T-helper 2 cell treated with Interferon-gamma antibody and Interleukin-4, amounts not matched to agents 100 ng/mL and 5 ng/mL, for 36 hours (primary cell): ENCODE measurements around the gene KDM4B. TPM values are rescaled to one million over a fixed set of nuclear protein-coding genes. Genes with fewer than 3 reads are reported as not detected.
"Not testable (repeated sequence)": the region's sequence is repeated elsewhere in the genome, so short reads cannot be mapped to it uniquely, and the experiment has no call there.

Source experiments
- intact Hi-C: fragments of 100-400 bp; cut with micrococcal nuclease; formaldehyde crosslinking; loops from one replicate; pipeline ENCODE4 v1.15.1; 2023
- total RNA-seq: library from RNA; stranded (reverse); gene quantifications from 2 replicates; pipeline ENCODE4 v1.2.3, GENCODE V29; 2022

Gene KDM4B
- total RNA-seq, 1 donor from 2014 or later: 35.0 TPM

DNA sequence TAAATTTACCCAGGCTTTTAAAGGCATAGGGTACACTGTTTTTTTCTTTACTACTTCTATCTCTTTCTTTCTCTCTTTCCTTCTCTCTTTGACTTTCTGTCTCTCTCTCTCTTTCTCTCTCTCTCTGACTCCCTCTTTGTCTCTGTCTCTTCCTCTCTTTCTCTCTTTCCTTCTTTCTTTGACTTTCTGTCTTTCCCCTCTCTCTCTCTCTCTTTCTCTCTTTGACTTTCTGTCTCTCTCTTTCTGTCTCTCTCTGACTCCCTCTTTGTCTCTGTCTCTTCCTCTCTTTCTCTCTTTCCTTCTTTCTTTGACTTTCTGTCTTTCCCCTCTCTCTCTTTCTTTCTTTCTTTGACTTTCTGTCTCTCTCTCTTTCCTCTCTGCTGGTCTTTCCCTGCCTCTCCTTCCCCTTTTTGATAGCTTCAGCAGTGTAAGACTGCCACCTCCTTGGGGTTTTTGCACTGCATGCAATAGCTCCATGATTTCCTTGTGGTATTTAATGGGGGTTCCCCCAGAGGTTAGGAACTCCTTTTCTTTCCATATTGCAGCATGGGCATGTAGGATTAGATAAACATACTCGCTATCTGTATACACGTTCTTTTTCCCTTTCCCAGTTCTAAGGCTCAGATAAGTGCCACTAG, 191.4 kb downstream of the KDM4B start:
- intact Hi-C loops: not testable (repeated sequence)

- intact Hi-C loops: not testable (repeated sequence)
These were observed 196.2 kb downstream of the KDM4B start for GRCh38 chr19:5164845-5165696.

DNA sequence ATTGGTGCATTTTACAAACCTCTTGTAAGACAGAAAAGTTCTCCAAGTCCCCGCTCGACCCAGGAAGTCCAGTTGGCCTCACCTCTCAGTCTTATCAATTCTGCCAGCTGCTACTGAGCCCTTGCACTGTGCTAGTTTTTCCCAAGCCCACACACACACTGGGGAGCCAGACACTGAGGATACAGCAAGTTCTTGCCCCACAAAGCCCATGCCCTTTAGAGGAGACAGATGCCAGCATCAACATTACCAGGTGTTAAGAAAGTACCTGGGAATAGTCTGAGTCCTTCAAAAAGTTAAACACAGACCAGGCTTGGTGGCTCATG, 196.7 kb downstream of the KDM4B start:
- intact Hi-C loops: no loop called here

- intact Hi-C loops: no loop called here
These were observed 197.3 kb downstream of the KDM4B start for GRCh38 chr19:5166262-5166661.

DNA sequence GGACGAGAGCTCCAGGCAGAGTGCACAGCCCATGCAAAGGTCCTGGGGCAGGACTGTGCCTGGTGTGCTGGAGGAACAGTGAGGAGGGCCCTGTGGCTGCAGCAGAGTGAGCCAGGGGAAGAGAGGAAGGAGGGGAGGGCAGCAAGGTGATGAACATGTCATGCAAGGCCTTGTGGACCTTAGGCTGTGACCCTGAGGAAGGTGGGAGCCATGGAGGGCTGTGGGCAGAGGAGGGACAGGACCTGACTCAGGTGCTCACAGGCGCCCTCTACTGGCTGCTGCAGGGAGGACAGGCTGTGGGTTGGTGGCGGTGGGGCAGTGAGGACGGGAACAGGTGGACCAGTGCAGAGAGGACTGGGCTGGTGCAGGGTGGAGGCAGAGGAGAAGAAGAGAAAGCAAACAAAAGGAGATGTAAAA, 201.4 kb downstream of the KDM4B start:
- intact Hi-C loops: no loop called here

- intact Hi-C loops: no loop called here
These were observed 202.8 kb downstream of the KDM4B start for GRCh38 chr19:5171711-5172110.

DNA sequence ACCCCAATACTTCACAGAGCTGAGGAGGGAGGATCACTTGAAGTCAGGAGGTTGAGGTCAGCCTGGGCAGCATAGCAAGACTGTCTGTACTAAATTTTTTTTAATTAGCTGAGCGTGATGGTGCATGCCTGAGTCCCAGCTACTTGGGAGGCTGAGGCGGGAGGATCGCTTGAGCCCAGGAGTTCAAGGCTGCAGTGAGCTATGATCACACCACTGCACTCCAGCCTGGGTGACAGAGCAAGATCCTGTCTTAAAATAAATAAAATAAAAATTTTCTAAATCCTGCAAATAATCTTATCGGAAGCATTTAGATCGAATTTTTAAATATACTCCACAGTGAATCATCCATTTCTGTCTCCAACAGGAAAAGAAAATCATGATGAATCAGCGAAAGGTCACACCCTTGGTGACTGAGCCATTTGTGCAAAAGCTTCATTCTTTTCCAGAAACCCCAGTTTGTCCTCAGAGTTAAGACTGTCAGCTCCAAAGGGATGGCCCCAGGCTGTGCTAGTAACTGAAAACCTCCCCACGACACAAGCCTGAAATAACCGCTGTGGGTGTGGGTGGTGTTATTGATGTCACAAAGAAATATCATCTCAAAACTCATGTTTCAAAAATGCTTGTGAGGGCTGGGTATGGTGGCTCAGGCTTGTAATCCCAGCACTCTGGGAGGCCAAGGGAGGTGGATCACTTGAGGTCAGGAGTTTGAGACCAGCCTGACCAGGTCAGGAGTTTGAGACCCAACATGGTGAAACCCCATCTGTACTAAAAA, 204.1 kb downstream of the KDM4B start:
- intact Hi-C loops: no loop called here

GRCh38 chr19:5173993-5174392, 205.1 kb downstream of the KDM4B start:
- intact Hi-C loops: no loop called here

GRCh38 chr19:5177745-5178450, 209.0 kb downstream of the KDM4B start:
- intact Hi-C loops: no loop called here

DNA sequence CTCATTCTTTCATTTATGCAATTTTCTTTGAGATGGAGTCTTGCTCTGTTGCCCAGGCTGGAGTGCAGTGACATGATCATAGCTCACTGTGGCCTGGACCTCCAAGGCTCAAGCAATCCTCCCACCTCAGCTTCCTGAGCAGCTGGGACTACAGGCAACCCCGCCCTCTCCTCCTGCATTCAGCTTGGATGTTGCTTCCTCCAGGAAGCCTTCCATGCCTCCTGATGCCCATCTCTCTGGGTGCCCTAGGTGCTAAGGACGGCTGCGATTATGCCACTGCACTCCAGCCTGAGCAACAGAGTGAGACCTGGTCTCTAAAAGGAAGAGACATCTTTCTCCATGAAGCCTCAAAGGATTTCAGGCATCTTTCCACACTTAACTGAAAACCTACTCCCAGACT, 209.9 kb downstream of the KDM4B start:
- intact Hi-C loops: no loop called here

- intact Hi-C loops: no loop called here
These were observed 210.3 kb downstream of the KDM4B start for GRCh38 chr19:5179256-5179655.

GRCh38 chr19:5181329-5181728, 212.4 kb downstream of the KDM4B start:
- intact Hi-C loops: no loop called here

GRCh38 chr19:5182751-5183150, 213.8 kb downstream of the KDM4B start:
- intact Hi-C loops: no loop called here

GRCh38 chr19:5183616-5184015, 214.7 kb downstream of the KDM4B start:
- intact Hi-C loops: no loop called here

- intact Hi-C loops: no loop called here
These were observed 216.0 kb downstream of the KDM4B start for GRCh38 chr19:5184930-5185329.

GRCh38 chr19:5186293-5187050, 217.6 kb downstream of the KDM4B start:
- intact Hi-C loops: no loop called here

DNA sequence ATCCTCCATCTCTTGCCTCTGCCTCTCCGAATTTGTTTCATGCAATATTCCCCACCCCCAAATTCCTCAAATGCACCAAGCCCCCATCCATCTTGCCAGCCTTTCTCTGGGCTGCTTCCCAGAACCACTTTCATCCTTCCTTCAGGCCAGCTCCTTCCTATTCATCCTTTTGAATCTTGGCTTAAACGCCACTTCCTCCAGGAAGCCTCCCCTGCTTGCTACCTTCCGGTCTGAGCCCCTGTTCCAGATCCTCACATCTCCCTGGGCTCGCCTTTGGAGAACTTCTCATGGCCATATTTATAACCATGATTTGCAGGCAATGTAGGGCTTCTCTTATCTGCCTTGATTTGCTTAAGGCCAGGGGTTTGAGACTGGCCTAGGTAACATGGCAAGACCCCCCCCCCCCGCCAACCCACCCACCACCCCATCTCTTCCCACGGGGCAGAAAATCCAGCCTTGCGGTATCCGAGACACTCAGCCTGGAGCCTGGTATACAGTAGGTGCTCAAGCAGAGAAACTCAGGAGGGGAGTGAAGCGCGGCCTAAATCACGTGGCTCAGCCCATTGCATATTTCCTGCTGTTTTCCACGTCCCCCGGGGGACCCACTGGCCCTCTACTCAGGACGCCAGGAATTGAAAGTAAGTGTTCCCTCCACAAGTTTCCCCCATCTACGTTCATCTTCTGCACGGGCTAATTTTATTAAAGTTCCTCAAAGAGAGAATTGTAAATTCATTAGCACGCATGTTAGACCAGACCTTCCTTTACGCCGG, 219.8 kb downstream of the KDM4B start:
- intact Hi-C loops: no loop called here

DNA sequence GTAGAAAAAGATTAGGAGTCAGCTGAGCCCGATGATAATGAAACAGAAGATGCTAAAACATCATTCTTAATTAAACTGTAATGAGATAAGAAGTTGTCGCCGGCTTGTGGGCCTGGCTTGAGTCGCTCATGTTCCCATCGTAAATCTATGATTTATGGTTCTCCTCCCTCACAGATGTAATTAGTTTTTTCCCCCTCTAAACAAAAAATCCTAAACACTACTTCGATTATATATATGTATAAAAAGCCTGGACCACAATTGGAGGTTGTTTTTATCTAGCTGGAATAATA, 220.3 kb downstream of the KDM4B start:
- intact Hi-C loops: no loop called here

- intact Hi-C loops: no loop called here
These were observed 222.2 kb downstream of the KDM4B start for GRCh38 chr19:5191091-5191490.

DNA sequence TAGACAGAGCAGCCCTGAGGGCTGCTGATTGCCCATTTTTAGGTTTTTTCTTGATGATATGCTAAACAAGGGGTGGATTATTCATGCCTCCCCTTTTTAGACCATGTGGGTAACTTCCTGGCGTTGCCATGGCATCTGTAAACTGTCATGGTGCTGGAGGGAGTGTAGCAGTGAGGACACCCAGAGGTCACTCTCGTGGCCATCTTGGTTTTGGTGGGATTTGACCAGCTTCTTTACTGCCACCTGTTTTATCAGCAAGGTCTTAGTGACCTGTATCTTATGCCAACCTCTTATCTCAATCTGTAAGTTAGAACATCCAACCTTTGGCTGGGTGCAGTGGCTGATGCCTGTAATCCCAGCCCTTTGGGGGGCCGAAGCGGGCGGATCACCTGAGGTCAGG, 223.7 kb downstream of the KDM4B start:
- intact Hi-C loops: no loop called here
